Keratinocyte (primary cell): ENCODE results near the gene PROM1.

Experiments used
- EZH2 ChIP-seq: IDR thresholded peaks from one replicate; pipeline ENCODE4 v1.6.1; 2012; ENCODE audit warnings: inconsistent platforms, mild to moderate bottlenecking, low read length, moderate library complexity
- TF ChIP-seq, protein P1 (sequence below), 3 experiments: IDR thresholded peaks in 1 of 3; conservative IDR thresholded peaks in 1 of 3; optimal IDR thresholded peaks in 1 of 3; 2 replicates in 2 of 3; 3 replicates in 1 of 3; pipeline versions ENCODE3 to v1.5.1; 2011; ENCODE audit warnings: low read length in 3 of 3, mild to moderate bottlenecking in 3 of 3, moderate library complexity in 2 of 3, control low read depth in 1 of 3, inconsistent platforms in 1 of 3; ENCODE audit not compliant: insufficient read depth in 2 of 3; ENCODE audit errors: extremely low read depth in 1 of 3

DNA sequence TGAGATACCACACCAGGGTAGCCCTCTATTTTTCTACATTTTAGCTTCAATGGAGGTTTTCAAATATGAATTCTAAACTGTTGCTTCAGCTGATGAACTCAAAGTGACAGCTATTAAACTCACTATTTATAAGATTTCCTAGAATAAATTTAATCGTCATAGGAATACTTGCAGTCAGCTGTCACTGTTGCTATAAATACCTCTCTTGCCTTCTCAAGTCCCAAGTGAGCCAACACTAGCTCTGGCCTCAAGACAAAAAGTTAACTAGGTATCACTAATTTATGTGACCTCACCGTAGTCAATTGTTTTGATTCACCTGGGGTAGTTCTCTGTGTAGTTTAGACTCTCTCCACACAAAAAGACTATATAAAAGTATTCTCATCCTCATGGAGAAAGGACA lies 34.3 kb upstream of the PROM1 start:
- TF ChIP-seq, protein P1, sequence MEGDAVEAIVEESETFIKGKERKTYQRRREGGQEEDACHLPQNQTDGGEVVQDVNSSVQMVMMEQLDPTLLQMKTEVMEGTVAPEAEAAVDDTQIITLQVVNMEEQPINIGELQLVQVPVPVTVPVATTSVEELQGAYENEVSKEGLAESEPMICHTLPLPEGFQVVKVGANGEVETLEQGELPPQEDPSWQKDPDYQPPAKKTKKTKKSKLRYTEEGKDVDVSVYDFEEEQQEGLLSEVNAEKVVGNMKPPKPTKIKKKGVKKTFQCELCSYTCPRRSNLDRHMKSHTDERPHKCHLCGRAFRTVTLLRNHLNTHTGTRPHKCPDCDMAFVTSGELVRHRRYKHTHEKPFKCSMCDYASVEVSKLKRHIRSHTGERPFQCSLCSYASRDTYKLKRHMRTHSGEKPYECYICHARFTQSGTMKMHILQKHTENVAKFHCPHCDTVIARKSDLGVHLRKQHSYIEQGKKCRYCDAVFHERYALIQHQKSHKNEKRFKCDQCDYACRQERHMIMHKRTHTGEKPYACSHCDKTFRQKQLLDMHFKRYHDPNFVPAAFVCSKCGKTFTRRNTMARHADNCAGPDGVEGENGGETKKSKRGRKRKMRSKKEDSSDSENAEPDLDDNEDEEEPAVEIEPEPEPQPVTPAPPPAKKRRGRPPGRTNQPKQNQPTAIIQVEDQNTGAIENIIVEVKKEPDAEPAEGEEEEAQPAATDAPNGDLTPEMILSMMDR (optimal IDR thresholded peaks at IDR 0.05 in 1 of 3, IDR thresholded peaks at IDR 0.05 in 1 of 3, conservative IDR thresholded peaks at IDR 0.05 in 1 of 3; ENCODE audit: extremely low read depth in 1 of 3, insufficient read depth in 2 of 3, low read length in 3 of 3), result no peak
- no peak for TF ChIP-seq EZH2
